Endothelial cell of umbilical vein (primary cell): ENCODE measurements around the gene PTPRE. TPM values are rescaled to one million over a fixed set of nuclear protein-coding genes. Genes with fewer than 3 reads are reported as not detected.

Experiments used
- BruUV-seq: library from RNA; stranded (reverse); fragments of 400-500 nt; replicated peaks from 2 replicates; lab custom pipeline; 2021; lab: Mats Ljungman, UMichigan
- CTCF ChIA-PET: fragments of 300-600, 350-600 bp; sonication (Branson Sonifier 250); formaldehyde crosslinking; loops from one replicate; lab custom pipeline; 2021; ENCODE audit warnings: antibody characterized with exemption, inconsistent platforms; lab: Charles Lee
- POLR2A ChIA-PET: fragments of 300-600, 350-600 bp; sonication (Branson Sonifier 250); formaldehyde crosslinking; loops from one replicate; lab custom pipeline; 2021; ENCODE audit warnings: antibody characterized with exemption, inconsistent platforms; lab: Charles Lee
- DNase-seq: peaks from one replicate; pipeline ENCODE4 v3.0.0-alpha.2; 2011; ENCODE audit warnings: low read depth, low spot score
- FAIRE-seq: peaks from 2 replicates; lab custom pipeline; 2011; peaks lifted over from hg19 to GRCh38; lab: Jason Lieb, UNC
- H2AFZ ChIP-seq: 2 replicates; pipeline ENCODE4 v1.6.0; 2012; ENCODE audit warnings: low read depth, low read length, control low read depth, inconsistent platforms
- H3K27ac ChIP-seq: 2 replicates; pipeline ENCODE4 v1.5.1; 2011; ENCODE audit warnings: low read depth, mild to moderate bottlenecking, control low read depth, low read length, moderate library complexity; ENCODE audit not compliant: insufficient read depth
- H3K27me3 ChIP-seq, 2 experiments: 2 replicates each; pipeline versions ENCODE4 v1.6.0 to v1.6.1; 2011; ENCODE audit warnings: low read length in 2 of 2, mixed read lengths in 1 of 2; ENCODE audit not compliant: control insufficient read depth in 2 of 2, insufficient read depth in 2 of 2
- H3K36me3 ChIP-seq, 2 experiments: 2 replicates in 1 of 2; 3 replicates in 1 of 2; pipeline ENCODE4 v1.5.1; 2011; ENCODE audit warnings: low read length in 2 of 2, mild to moderate bottlenecking in 1 of 2, moderate library complexity in 1 of 2; ENCODE audit not compliant: control insufficient read depth in 2 of 2, insufficient read depth in 2 of 2; ENCODE audit errors: extremely low read depth in 1 of 2
- H3K4me1 ChIP-seq: 3 replicates; pipeline ENCODE4 v1.5.1; 2011; ENCODE audit warnings: mild to moderate bottlenecking, low read length; ENCODE audit not compliant: control insufficient read depth, insufficient read depth; ENCODE audit errors: extremely low read depth
- H3K4me2 ChIP-seq: 2 replicates; pipeline ENCODE4 v1.6.1; 2011; ENCODE audit warnings: low read length, control low read depth, mixed read lengths; ENCODE audit not compliant: insufficient read depth
- H3K4me3 ChIP-seq, 3 experiments: fragments of 200-600 bp in 1 of 3; sonication (generic), shearing (Covaris generic) in 1 of 3; replicated peaks in 1 of 3; 2 replicates each; pipeline ENCODE4 v1.5.1; 2011 to 2016; ENCODE audit warnings: control low read depth in 3 of 3, low read length in 3 of 3, mild to moderate bottlenecking in 2 of 3, inconsistent platforms in 1 of 3, low read depth in 1 of 3, moderate library complexity in 1 of 3; ENCODE audit not compliant: insufficient read depth in 1 of 3
- H3K79me2 ChIP-seq: 2 replicates; pipeline ENCODE4 v1.6.0; 2012; ENCODE audit warnings: low read length, inconsistent platforms; ENCODE audit not compliant: control insufficient read depth, insufficient read depth
- H3K9ac ChIP-seq: replicated peaks from 2 replicates; pipeline ENCODE3; 2011; ENCODE audit warnings: low read length, control low read depth; ENCODE audit not compliant: insufficient read depth; ENCODE audit errors: extremely low read depth
- H3K9me1 ChIP-seq: replicated peaks from 3 replicates; pipeline ENCODE4 v1.6.0; 2011; ENCODE audit warnings: mild to moderate bottlenecking, low read length; ENCODE audit not compliant: control insufficient read depth, insufficient read depth; ENCODE audit errors: extremely low read depth
- H3K9me3 ChIP-seq: replicated peaks from 2 replicates; pipeline ENCODE4 v1.5.1; 2012; ENCODE audit warnings: low read length, inconsistent platforms; ENCODE audit not compliant: control insufficient read depth, insufficient read depth
- H4K20me1 ChIP-seq: replicated peaks from 2 replicates; pipeline ENCODE3; 2011; ENCODE audit warnings: mild to moderate bottlenecking, low read length; ENCODE audit not compliant: control insufficient read depth, insufficient read depth; ENCODE audit errors: extremely low read depth
- EZH2 ChIP-seq: IDR thresholded peaks from 2 replicates; pipeline ENCODE4 v1.6.1; 2012; ENCODE audit warnings: borderline replicate concordance, low read depth, mild to moderate bottlenecking, moderate library complexity, low read length, inconsistent platforms; ENCODE audit not compliant: severe bottlenecking
- JUN ChIP-seq: IDR thresholded peaks from 2 replicates; pipeline ENCODE4 v1.6.1; 2011; ENCODE audit warnings: borderline replicate concordance, low read depth; ENCODE audit not compliant: insufficient read length, insufficient read depth
- POLR2A ChIP-seq: IDR thresholded peaks from 2 replicates; pipeline ENCODE4 v1.6.1; 2012; ENCODE audit warnings: low read depth, mild to moderate bottlenecking, control low read depth, low read length
- dilution Hi-C: fragments of 300-500 bp; cut with MboI; formaldehyde crosslinking; loops from one replicate; pipeline ENCODE4 v1.15.0; 2019; ENCODE audit warnings: low sequenced_read_pairs; ENCODE audit not compliant: extremely low pct_ligation_motif_present
- intact Hi-C: fragments of 100-400 bp; cut with micrococcal nuclease; formaldehyde crosslinking; loops from one replicate; pipeline ENCODE4 v1.10.0; 2022
- polyA plus RNA-seq, 4 experiments: library from polyadenylated mRNA; depleted of rRNA in 3 of 4; stranded (reverse) in 3 of 4; unstranded in 1 of 4; fragments of >200 nt; gene quantifications; 2 replicates each; pipeline versions ENCODE4 v1.2.1 to v1.2.3, GENCODE V29; 2011 to 2012; ENCODE audit warnings: missing spikeins in 1 of 4
- total RNA-seq: library from RNA; stranded (reverse); gene quantifications from 2 replicates; pipeline ENCODE4 v1.2.3, GENCODE V29; 2021
- TF ChIP-seq, protein P1 (sequence below): IDR thresholded peaks from 2 replicates; pipeline ENCODE4 v1.6.1; 2011; ENCODE audit not compliant: insufficient read depth, insufficient read length

PTPRE gene
- total and polyA plus RNA-seq, 2 donors (not counting 3 experiments of a cell fraction or from before 2014, with no cell fraction given), result 37.3 to 116 TPM

DNA sequence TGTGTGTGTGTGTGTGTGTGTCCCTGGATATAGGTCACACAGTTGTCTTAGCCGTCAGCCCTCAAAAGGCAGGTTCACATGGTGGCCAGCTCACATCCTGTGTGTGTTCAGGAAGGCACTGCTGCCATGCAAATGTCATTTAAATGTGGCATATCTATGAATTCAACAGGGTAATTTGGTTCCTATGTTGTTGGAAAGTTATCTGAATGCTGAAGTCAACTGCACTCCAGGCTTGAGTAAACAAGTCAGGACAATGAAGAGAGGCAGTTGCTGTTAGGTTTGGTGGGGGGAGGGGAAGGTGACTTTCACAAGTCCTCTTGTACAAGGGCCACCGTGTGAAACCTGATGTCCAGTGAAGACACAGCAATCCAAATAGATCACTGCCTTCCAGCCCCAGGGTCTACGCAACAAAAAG lies 61.1 kb downstream of the PTPRE start:
- peak overlapping the region; percentile 56 for H3K4me2 ChIP-seq
- H3K9me3 ChIP-seq, result no peaks in the 10 kb centered on the region
- H3K4me3 ChIP-seq, result no peak overlapping the region
- H3K27ac ChIP-seq, result peak overlapping the region; percentile 70
- peaks cover 20% of the 10 kb centered on the region for H3K4me1 ChIP-seq
- BruUV-seq, result no TSS peak
- FAIRE-seq (peak; percentile 71), DNase-seq (peak; percentile 62)
- ChIA-PET POLR2A (no interaction called here), CTCF (interaction anchor here (0.6 to 2.4 kb wide), 5 partner anchors 14 to 62 kb away, joined by 3 to 21 read pairs (median 5); partner anchors contain the start of gene PTPRE)
- no peaks in the 10 kb centered on the region for H3K79me2 ChIP-seq
- peaks cover 0 to 4% of the 10 kb centered on the region in 2 experiments for H3K36me3 ChIP-seq
- TF ChIP-seq EZH2, result no peak
- TF ChIP-seq, protein P1, sequence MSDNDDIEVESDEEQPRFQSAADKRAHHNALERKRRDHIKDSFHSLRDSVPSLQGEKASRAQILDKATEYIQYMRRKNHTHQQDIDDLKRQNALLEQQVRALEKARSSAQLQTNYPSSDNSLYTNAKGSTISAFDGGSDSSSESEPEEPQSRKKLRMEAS, result no peak
- H3K27me3 ChIP-seq, result no peaks in the 10 kb centered on the region
- H3K9me1 ChIP-seq, result no peaks in the 10 kb centered on the region
- H4K20me1 ChIP-seq, result no peaks in the 10 kb centered on the region
- intact Hi-C loops, result loop anchor here (1.0 kb wide), 2 partner anchors 9 to 23 kb away; no protein-coding TSS in a partner anchor
- H2AFZ ChIP-seq, result no peak overlapping the region
- H3K9ac ChIP-seq, result peak overlapping the region; percentile 42
- dilution Hi-C loops, result no loop called here

DNA sequence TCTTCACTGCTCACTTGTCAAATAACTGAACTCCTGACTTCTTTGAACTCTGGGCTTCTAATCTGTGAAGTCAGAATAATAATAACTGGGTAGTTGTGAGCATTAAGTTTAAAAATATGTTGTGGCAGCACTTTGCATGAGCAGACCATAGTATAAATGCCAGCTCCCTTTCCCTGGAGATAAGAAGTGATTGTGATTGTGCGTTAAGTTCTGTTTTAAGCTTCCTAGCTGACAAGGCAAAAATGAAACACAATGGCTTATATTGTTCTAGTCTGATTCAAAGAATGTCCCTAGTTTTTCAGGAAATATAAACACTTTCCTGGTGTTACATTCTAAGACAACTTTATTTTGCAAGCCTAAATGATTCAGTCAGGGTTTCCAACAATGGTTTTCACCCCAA lies 61.8 kb downstream of the PTPRE start:
- H3K79me2 ChIP-seq, result no peaks in the 10 kb centered on the region
- TF ChIP-seq JUN (peak; percentile 21), POLR2A (no peak)
- peak; percentile 95 for FAIRE-seq
- peak; percentile 85 for DNase-seq
- ChIA-PET POLR2A (no interaction called here), CTCF (interaction anchor here (0.6 to 2.4 kb wide), 7 partner anchors 8 to 100 kb away, joined by 3 to 21 read pairs (median 5); partner anchors contain the start of gene PTPRE)
- BruUV-seq, result no TSS peak
- H3K4me1 ChIP-seq, result peaks cover 21% of the 10 kb centered on the region
- H3K9me1 ChIP-seq, result no peaks in the 10 kb centered on the region
- intact Hi-C loops (loop anchor here (1.0 kb wide), 2 partner anchors 9 to 23 kb away; no protein-coding TSS in a partner anchor), dilution Hi-C loops (no loop called here)
- no peaks in the 10 kb centered on the region for H4K20me1 ChIP-seq
- H3K4me3 ChIP-seq, result no peak overlapping the region
- no peak overlapping the region for H2AFZ ChIP-seq
- peak overlapping the region; percentile 42 for H3K9ac ChIP-seq
- peak overlapping the region; percentile 56 for H3K4me2 ChIP-seq
- no peaks in the 10 kb centered on the region for H3K27me3 ChIP-seq
- H3K36me3 ChIP-seq, result peaks cover 0 to 4% of the 10 kb centered on the region in 2 experiments
- H3K27ac ChIP-seq, result peak overlapping the region; percentile 70
- H3K9me3 ChIP-seq, result no peaks in the 10 kb centered on the region
